OCI-LY7 (cell line): ENCODE data around the gene PRKG1.

Experiments used
- CTCF ChIP-seq: fragments of 200-600 bp; sonication (generic); conservative IDR thresholded peaks from 2 replicates; pipeline ENCODE4 v1.5.1; 2014; ENCODE audit warnings: mild to moderate bottlenecking, antibody characterized with exemption, low read length, moderate library complexity, mixed read lengths
- EZH2phosphoT487 ChIP-seq: fragments of 200-600 bp; sonication (generic); IDR thresholded peaks from 2 replicates; pipeline ENCODE4 v1.6.1; 2018; ENCODE audit warnings: low read depth, borderline replicate concordance, mild to moderate bottlenecking, mixed run types, antibody characterized with exemption, low read length, moderate library complexity, mixed read lengths

- no peak for TF ChIP-seq CTCF
- no peak for TF ChIP-seq EZH2phosphoT487
Observed at GRCh38 chr10:52197098-52197497, 1122.8 kb downstream of the PRKG1 start.
